22Rv1 (cell line): ENCODE measurements around the gene ELOVL7.

Experiments used
- ZFX ChIP-seq: fragments of 450-650 bp; IDR thresholded peaks from 2 replicates; pipeline ENCODE4 v1.6.1; 2017; ENCODE audit warnings: antibody characterized with exemption, borderline replicate concordance
- TF ChIP-seq, protein P1 (sequence below): fragments of 450-650 bp; IDR thresholded peaks from 2 replicates; pipeline ENCODE4 v1.5.1; 2017; ENCODE audit warnings: mild to moderate bottlenecking

DNA sequence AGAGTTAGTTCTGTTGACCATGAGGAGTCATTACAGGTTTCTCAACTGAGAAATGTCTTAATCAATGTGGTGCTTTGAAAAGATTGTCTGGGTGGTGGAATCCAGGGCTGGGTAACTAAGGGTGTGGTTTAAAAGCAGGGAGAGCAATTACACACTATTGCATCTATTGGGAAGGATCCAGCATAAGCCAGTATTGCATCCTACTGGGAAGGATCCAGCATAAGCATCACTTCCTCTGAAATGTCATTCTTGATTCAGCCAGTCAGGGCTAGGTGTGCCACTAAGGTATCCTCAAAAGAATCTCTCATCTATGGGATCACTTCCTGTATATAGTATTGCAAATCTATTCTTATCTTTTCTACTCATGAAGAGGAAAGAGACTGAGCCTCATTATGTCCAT lies 38.6 kb downstream of the ELOVL7 start:
- TF ChIP-seq, protein P1, sequence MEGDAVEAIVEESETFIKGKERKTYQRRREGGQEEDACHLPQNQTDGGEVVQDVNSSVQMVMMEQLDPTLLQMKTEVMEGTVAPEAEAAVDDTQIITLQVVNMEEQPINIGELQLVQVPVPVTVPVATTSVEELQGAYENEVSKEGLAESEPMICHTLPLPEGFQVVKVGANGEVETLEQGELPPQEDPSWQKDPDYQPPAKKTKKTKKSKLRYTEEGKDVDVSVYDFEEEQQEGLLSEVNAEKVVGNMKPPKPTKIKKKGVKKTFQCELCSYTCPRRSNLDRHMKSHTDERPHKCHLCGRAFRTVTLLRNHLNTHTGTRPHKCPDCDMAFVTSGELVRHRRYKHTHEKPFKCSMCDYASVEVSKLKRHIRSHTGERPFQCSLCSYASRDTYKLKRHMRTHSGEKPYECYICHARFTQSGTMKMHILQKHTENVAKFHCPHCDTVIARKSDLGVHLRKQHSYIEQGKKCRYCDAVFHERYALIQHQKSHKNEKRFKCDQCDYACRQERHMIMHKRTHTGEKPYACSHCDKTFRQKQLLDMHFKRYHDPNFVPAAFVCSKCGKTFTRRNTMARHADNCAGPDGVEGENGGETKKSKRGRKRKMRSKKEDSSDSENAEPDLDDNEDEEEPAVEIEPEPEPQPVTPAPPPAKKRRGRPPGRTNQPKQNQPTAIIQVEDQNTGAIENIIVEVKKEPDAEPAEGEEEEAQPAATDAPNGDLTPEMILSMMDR: no peak
- TF ChIP-seq ZFX: no peak
